ENCODE measurements around the gene ABCB7.
A peak's percentile ranks its signal among the peaks of the same experiment; 100 is the strongest.
"Not testable (repeated sequence)": the region's sequence is repeated elsewhere in the genome, so short reads cannot be mapped to it uniquely, and the experiment has no call there.

ABCB7 gene

DNA sequence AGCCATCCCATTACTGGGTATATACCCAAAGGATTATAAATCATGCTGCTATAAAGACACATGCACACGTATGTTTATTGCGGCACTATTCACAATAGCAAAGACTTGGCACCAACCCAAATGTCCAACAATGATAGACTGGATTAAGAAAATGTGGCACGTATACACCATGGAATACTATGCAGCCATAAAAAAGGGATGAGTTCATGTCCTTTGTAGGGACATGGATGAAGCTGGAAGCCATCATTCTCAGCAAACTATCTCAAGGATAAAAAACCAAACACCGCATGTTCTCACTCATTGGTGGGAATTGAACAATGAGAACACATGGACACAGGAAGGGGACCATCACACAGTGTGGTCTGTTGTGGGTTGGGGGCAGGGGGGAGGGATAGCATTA, 111.9 kb downstream of the ABCB7 start:
- TF ChIP-seq ZNF146 (tag by site-specific recombination; IDR thresholded peaks at IDR 0.05): peak; percentile 93
- not testable (repeated sequence) for H3K27ac ChIP-seq (ENCODE audit: extremely low read depth, low read depth, low read length)

DNA sequence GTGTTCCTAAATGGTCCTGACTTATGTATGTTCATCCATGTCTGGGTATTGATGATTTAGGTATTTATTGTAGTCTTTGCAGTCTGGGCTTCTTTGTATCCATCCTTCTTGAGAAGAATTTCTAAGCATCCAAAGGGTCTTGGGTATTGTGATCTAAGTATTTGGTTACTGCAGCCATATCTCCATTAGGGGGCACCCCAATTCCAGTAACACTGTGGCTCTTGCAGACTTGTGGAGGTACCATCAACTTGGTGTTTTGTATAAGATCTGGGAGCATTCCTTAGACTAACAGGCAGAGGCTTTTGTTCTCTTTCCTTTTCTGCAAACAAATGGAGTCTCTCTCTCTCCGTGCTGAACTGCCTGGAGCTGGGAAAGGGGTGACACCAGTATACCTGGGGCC, 117.2 kb downstream of the ABCB7 start:
- H3K27ac ChIP-seq (ENCODE audit: extremely low read depth, low read depth, low read length): no peak overlapping the region
- ChIA-PET POLR2A (no interaction called here), CTCF (interaction anchor here (0.7 kb wide), 1 partner anchor 428 kb away, joined by 3 read pairs; no protein-coding TSS in a partner anchor)
- no peak overlapping the region for H3K4me3 ChIP-seq (ENCODE audit: low read depth, low read length)
- H3K36me3 ChIP-seq (ENCODE audit: control insufficient read depth in 2 of 2, insufficient read depth in 1 of 2, low read length in 2 of 2): no peaks in the 10 kb centered on the region
- H3K4me1 ChIP-seq (ENCODE audit: control insufficient read depth, insufficient read depth, low read length): no peaks in the 10 kb centered on the region
- TF ChIP-seq ZNF658 (tag by site-specific recombination; IDR thresholded peaks at IDR 0.05): no peak
- TF ChIP-seq, protein P1, sequence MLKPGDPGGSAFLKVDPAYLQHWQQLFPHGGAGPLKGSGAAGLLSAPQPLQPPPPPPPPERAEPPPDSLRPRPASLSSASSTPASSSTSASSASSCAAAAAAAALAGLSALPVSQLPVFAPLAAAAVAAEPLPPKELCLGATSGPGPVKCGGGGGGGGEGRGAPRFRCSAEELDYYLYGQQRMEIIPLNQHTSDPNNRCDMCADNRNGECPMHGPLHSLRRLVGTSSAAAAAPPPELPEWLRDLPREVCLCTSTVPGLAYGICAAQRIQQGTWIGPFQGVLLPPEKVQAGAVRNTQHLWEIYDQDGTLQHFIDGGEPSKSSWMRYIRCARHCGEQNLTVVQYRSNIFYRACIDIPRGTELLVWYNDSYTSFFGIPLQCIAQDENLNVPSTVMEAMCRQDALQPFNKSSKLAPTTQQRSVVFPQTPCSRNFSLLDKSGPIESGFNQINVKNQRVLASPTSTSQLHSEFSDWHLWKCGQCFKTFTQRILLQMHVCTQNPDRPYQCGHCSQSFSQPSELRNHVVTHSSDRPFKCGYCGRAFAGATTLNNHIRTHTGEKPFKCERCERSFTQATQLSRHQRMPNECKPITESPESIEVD (tag by site-specific recombination; IDR thresholded peaks at IDR 0.05): no peak
- peak; percentile 44 for TF ChIP-seq ZNF654 (tag by site-specific recombination; IDR thresholded peaks at IDR 0.05; ENCODE audit: low read depth)
- TF ChIP-seq, protein P2, sequence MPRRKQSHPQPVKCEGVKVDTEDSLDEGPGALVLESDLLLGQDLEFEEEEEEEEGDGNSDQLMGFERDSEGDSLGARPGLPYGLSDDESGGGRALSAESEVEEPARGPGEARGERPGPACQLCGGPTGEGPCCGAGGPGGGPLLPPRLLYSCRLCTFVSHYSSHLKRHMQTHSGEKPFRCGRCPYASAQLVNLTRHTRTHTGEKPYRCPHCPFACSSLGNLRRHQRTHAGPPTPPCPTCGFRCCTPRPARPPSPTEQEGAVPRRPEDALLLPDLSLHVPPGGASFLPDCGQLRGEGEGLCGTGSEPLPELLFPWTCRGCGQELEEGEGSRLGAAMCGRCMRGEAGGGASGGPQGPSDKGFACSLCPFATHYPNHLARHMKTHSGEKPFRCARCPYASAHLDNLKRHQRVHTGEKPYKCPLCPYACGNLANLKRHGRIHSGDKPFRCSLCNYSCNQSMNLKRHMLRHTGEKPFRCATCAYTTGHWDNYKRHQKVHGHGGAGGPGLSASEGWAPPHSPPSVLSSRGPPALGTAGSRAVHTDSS (tag by site-specific recombination; IDR thresholded peaks at IDR 0.05): no peak
- peaks cover 2% of the 10 kb centered on the region; the same call in 1 of the 2 replicates for H3K9me3 ChIP-seq (ENCODE audit: control insufficient read depth, insufficient read depth, low read depth, low read length)

More for the DNA sequence above, 111.9 kb downstream of the ABCB7 start:
- H3K4me3 ChIP-seq (ENCODE audit: low read depth, low read length); CTCF ChIA-PET; H3K36me3 ChIP-seq (ENCODE audit: control insufficient read depth in 2 of 2, insufficient read depth in 1 of 2, low read length in 2 of 2); H3K4me1 ChIP-seq (ENCODE audit: control insufficient read depth, insufficient read depth, low read length); H3K9me3 ChIP-seq (ENCODE audit: control insufficient read depth, insufficient read depth, low read depth, low read length); POLR2A ChIA-PET: not testable (repeated sequence)
